SK-N-SH treated with all-trans-retinoic acid at 6 μM for 48 hours (cell line): Measurements from ENCODE around the gene HOXB1.

Experiments
- ATAC-seq: fragments of 200-7000 bp; cut with Tn5 transposase; 3 replicates; pipeline ENCODE4 v1.9.1; 2020; ENCODE audit warnings: mild to moderate bottlenecking, moderate library complexity
- ARNTL ChIP-seq: fragments of 450-650 bp; formaldehyde crosslinking; IDR thresholded peaks from 2 replicates; pipeline ENCODE4 v1.5.0; 2020; ENCODE audit warnings: low read depth, mild to moderate bottlenecking, moderate library complexity, borderline replicate concordance
- BACH2 ChIP-seq: fragments of 250-450 bp; sonication (Bioruptor Pico); IDR thresholded peaks from 2 replicates; pipeline ENCODE4 v1.9.0; 2021; ENCODE audit warnings: mild to moderate bottlenecking, borderline replicate concordance
- CSDC2 ChIP-seq: fragments of 250-450 bp; sonication (Bioruptor Pico); IDR thresholded peaks from 2 replicates; pipeline ENCODE4 v1.5.0; 2020; ENCODE audit warnings: mild to moderate bottlenecking, moderate library complexity
- ESRRG ChIP-seq: fragments of 250-450 bp; sonication (Bioruptor Pico); IDR thresholded peaks from 2 replicates; pipeline ENCODE4 v1.6.1; 2021; ENCODE audit warnings: mild to moderate bottlenecking
- GLIS3 ChIP-seq: fragments of 250-450 bp; sonication (Bioruptor Pico); IDR thresholded peaks from 2 replicates; pipeline ENCODE4 v1.5.0; 2020; ENCODE audit warnings: mild to moderate bottlenecking, moderate library complexity
- ISL1 ChIP-seq: fragments of 250-450 bp; sonication (Bioruptor Pico); IDR thresholded peaks from 2 replicates; pipeline ENCODE4 v2.1.2; 2022; ENCODE audit warnings: mild to moderate bottlenecking, moderate library complexity
- OSR1 ChIP-seq: fragments of 250-450 bp; sonication (Bioruptor Pico); IDR thresholded peaks from 2 replicates; pipeline ENCODE4 v1.8.0; 2022; ENCODE audit warnings: moderate library complexity, mild to moderate bottlenecking, inconsistent platforms
- PATZ1 ChIP-seq: fragments of 250-450 bp; sonication (Bioruptor Pico); IDR thresholded peaks from 2 replicates; pipeline ENCODE4 v1.8.0; 2020; ENCODE audit warnings: mild to moderate bottlenecking, moderate library complexity, borderline replicate concordance
- PPARA ChIP-seq: fragments of 250-450 bp; sonication (Bioruptor Pico); IDR thresholded peaks from 2 replicates; pipeline ENCODE4 v1.5.0; 2020; ENCODE audit warnings: mild to moderate bottlenecking, borderline replicate concordance
- RARB ChIP-seq: fragments of 250-450 bp; sonication (Bioruptor Pico); IDR thresholded peaks from 2 replicates; pipeline ENCODE4 v1.8.0; 2021; ENCODE audit warnings: mild to moderate bottlenecking, moderate library complexity
- SNAI2 ChIP-seq: fragments of 250-450 bp; sonication (Bioruptor Pico); IDR thresholded peaks from 2 replicates; pipeline ENCODE4 v1.5.0; 2020; ENCODE audit warnings: mild to moderate bottlenecking, moderate library complexity
- TCF4 ChIP-seq: fragments of 250-450 bp; sonication (Bioruptor Pico); IDR thresholded peaks from 2 replicates; pipeline ENCODE4 v1.8.0; 2021; ENCODE audit warnings: mild to moderate bottlenecking, moderate library complexity, borderline replicate concordance
- TSHZ2 ChIP-seq: fragments of 250-450 bp; sonication (Bioruptor Pico); IDR thresholded peaks from 2 replicates; pipeline ENCODE4 v1.5.0; 2020; ENCODE audit warnings: mild to moderate bottlenecking, moderate library complexity
- ZC3H10 ChIP-seq: fragments of 250-450 bp; sonication (Bioruptor Pico); IDR thresholded peaks from 2 replicates; pipeline ENCODE4 v1.5.1; 2021; ENCODE audit warnings: mild to moderate bottlenecking, moderate library complexity
- ZFP3 ChIP-seq: fragments of 250-450 bp; sonication (Bioruptor Pico); IDR thresholded peaks from 2 replicates; pipeline ENCODE4 v1.5.0; 2020; ENCODE audit warnings: mild to moderate bottlenecking, moderate library complexity
- ZFP30 ChIP-seq: fragments of 450-650 bp; formaldehyde crosslinking; IDR thresholded peaks from 2 replicates; pipeline ENCODE4 v1.5.0; 2022; ENCODE audit warnings: mild to moderate bottlenecking, moderate library complexity
- ZNF565 ChIP-seq: fragments of 450-650 bp; formaldehyde crosslinking; conservative IDR thresholded peaks from 2 replicates; pipeline ENCODE4 v1.5.0; 2020; ENCODE audit warnings: low read depth, mild to moderate bottlenecking, moderate library complexity
- ZNF70 ChIP-seq: fragments of 450-650 bp; formaldehyde crosslinking; IDR thresholded peaks from 2 replicates; pipeline ENCODE4 v1.5.0; 2020; ENCODE audit warnings: mild to moderate bottlenecking, moderate library complexity
- ZNF8 ChIP-seq: fragments of 450-650 bp; formaldehyde crosslinking; IDR thresholded peaks from 2 replicates; pipeline ENCODE4 v1.5.0; 2020; ENCODE audit warnings: mild to moderate bottlenecking, moderate library complexity
- TF ChIP-seq, protein P1 (sequence below): fragments of 250-450 bp; sonication (Bioruptor Pico); IDR thresholded peaks from 2 replicates; pipeline ENCODE4 v1.5.1; 2020; ENCODE audit warnings: low read depth, mild to moderate bottlenecking, moderate library complexity
- TF ChIP-seq, protein P2 (sequence below): fragments of 250-450 bp; sonication (Bioruptor Pico); IDR thresholded peaks from 2 replicates; pipeline ENCODE4 v1.5.1; 2021; ENCODE audit warnings: mild to moderate bottlenecking, moderate library complexity
- TF ChIP-seq, protein P3 (sequence below): fragments of 250-450 bp; sonication (Bioruptor Pico); IDR thresholded peaks from 2 replicates; pipeline ENCODE4 v1.8.0; 2021; ENCODE audit warnings: low read depth, mild to moderate bottlenecking, moderate library complexity, borderline replicate concordance

The HOXB1 gene

DNA sequence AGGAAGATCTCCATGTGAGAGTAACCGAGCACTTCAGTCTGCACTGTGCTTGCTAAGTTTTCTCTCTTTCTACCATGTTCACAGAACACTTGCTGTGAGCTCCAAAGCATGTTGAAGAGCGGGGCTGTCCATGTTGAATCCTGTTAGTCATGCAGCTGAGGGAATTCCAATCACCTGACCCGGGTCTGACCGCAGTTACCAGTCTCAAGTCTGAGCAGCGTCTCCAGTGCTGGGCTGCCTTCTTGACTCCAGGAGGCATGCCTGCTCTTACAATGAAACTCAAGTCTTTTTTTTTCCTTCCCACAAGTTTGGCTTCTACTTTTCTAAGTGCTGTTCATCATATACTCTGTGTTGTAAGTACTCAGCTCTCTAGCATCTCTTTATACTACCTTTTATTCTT lies 44.3 kb downstream of the HOXB1 start:
- no peak for TF ChIP-seq GLIS3 (CRISPR knock-in tag)
- TF ChIP-seq RARB (CRISPR knock-in tag): no peak
- TF ChIP-seq ZC3H10 (CRISPR knock-in tag): no peak
- no peak for TF ChIP-seq SNAI2 (CRISPR knock-in tag)
- no peak for TF ChIP-seq ISL1
- no peak for TF ChIP-seq PATZ1 (CRISPR knock-in tag)
- no peak for TF ChIP-seq ZFP30 (CRISPR knock-in tag)
- TF ChIP-seq, protein P1, sequence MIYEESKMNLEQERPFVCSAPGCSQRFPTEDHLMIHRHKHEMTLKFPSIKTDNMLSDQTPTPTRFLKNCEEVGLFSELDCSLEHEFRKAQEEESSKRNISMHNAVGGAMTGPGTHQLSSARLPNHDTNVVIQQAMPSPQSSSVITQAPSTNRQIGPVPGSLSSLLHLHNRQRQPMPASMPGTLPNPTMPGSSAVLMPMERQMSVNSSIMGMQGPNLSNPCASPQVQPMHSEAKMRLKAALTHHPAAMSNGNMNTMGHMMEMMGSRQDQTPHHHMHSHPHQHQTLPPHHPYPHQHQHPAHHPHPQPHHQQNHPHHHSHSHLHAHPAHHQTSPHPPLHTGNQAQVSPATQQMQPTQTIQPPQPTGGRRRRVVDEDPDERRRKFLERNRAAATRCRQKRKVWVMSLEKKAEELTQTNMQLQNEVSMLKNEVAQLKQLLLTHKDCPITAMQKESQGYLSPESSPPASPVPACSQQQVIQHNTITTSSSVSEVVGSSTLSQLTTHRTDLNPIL (CRISPR knock-in tag): no peak
- TF ChIP-seq ZNF565 (CRISPR knock-in tag): no peak
- TF ChIP-seq BACH2 (CRISPR knock-in tag): no peak
- no peak for TF ChIP-seq TSHZ2 (CRISPR knock-in tag)
- TF ChIP-seq, protein P2, sequence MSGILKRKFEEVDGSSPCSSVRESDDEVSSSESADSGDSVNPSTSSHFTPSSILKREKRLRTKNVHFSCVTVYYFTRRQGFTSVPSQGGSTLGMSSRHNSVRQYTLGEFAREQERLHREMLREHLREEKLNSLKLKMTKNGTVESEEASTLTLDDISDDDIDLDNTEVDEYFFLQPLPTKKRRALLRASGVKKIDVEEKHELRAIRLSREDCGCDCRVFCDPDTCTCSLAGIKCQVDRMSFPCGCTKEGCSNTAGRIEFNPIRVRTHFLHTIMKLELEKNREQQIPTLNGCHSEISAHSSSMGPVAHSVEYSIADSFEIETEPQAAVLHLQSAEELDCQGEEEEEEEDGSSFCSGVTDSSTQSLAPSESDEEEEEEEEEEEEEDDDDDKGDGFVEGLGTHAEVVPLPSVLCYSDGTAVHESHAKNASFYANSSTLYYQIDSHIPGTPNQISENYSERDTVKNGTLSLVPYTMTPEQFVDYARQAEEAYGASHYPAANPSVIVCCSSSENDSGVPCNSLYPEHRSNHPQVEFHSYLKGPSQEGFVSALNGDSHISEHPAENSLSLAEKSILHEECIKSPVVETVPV (CRISPR knock-in tag): no peak
- TF ChIP-seq, protein P3, sequence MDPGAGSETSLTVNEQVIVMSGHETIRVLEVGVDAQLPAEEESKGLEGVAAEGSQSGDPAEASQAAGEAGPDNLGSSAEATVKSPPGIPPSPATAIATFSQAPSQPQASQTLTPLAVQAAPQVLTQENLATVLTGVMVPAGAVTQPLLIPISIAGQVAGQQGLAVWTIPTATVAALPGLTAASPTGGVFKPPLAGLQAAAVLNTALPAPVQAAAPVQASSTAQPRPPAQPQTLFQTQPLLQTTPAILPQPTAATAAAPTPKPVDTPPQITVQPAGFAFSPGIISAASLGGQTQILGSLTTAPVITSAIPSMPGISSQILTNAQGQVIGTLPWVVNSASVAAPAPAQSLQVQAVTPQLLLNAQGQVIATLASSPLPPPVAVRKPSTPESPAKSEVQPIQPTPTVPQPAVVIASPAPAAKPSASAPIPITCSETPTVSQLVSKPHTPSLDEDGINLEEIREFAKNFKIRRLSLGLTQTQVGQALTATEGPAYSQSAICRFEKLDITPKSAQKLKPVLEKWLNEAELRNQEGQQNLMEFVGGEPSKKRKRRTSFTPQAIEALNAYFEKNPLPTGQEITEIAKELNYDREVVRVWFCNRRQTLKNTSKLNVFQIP: no peak
- no peak for TF ChIP-seq ZNF70 (CRISPR knock-in tag)
- TF ChIP-seq CSDC2: no peak
- TF ChIP-seq ESRRG: no peak
- no peak for TF ChIP-seq ZFP3 (CRISPR knock-in tag)
- TF ChIP-seq ARNTL: no peak
- no peak for TF ChIP-seq TCF4 (CRISPR knock-in tag)
- TF ChIP-seq PPARA (CRISPR knock-in tag): no peak
- ATAC-seq: peak; percentile 66

DNA sequence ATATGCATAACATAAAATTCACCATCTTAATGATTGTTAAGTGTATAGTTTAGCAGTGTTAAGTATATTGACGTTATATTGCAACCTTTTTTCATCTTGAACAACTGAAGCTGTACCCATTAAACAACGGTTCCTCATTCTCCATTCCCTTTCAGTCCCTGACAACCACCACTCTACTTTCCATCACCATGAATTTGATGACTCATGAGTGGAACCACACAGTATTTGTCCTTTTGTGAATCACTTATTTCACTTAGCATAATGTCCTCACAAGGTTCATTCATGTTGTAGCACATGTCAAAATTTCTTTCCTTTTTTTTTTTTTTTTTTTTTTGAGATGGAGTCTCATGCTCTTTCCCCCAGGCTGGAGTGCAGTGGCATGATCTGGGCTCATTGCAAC lies 46.0 kb downstream of the HOXB1 start:
- no peak for ATAC-seq
- no peak for TF ChIP-seq ZC3H10 (CRISPR knock-in tag)
- TF ChIP-seq ZNF565 (CRISPR knock-in tag): no peak
- no peak for TF ChIP-seq SNAI2 (CRISPR knock-in tag)
- TF ChIP-seq, protein P1 (CRISPR knock-in tag): no peak
- TF ChIP-seq ARNTL: no peak
- no peak for TF ChIP-seq RARB (CRISPR knock-in tag)
- TF ChIP-seq ZNF8 (CRISPR knock-in tag): no peak
- no peak for TF ChIP-seq TCF4 (CRISPR knock-in tag)
- no peak for TF ChIP-seq OSR1 (CRISPR knock-in tag)
- TF ChIP-seq, protein P3: no peak
- no peak for TF ChIP-seq ESRRG
- TF ChIP-seq CSDC2: no peak
- TF ChIP-seq PATZ1 (CRISPR knock-in tag): no peak
- no peak for TF ChIP-seq TSHZ2 (CRISPR knock-in tag)
